ENCODE results near the gene ZNRF3. TPM values are rescaled to one million over a fixed set of nuclear protein-coding genes. Genes with fewer than 3 reads are reported as not detected.

Gene ZNRF3
- total RNA-seq, 2 donors from 2014 or later = 6.2 to 7.0 TPM

- intact Hi-C loops (cut with DNase I, micrococcal nuclease) = no loop called here
- ATAC-seq (no peak), DNase-seq (no peak)
Observed at GRCh38 chr22:28967163-28967665, 83.8 kb downstream of the ZNRF3 start.

GRCh38 chr22:28967969-28968368 lies 84.6 kb downstream of the ZNRF3 start:
- DNase-seq = no peak
- no peak for ATAC-seq
- intact Hi-C loops (cut with DNase I, micrococcal nuclease) = no loop called here

GRCh38 chr22:28969401-28970168 lies 86.2 kb downstream of the ZNRF3 start:
- peak; percentile 19 for ATAC-seq
- DNase-seq = no peak
- intact Hi-C loops (cut with DNase I, micrococcal nuclease) = no loop called here

DNA sequence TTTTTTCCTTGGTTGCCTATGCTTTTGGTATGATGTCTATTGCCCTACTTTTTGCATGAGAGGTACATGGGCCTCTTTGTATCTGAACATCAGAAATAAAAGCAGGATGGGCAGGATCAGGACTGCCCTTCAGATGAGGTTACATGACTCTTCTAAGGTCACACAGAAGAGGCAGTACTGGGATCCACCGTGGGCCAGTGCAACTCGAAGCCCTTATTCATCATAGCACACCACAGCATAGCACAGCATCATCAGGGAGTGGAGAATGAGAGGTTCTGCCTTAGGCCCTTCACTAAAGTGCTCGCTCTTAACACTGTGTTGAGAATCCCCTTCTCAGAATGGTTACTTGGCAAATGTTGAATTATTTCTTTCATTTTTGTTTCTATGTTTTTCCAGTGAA lies 90.0 kb downstream of the ZNRF3 start:
- DNase-seq = no peak
- intact Hi-C loops (cut with DNase I, micrococcal nuclease) = no loop called here
- no peak for ATAC-seq

DNA sequence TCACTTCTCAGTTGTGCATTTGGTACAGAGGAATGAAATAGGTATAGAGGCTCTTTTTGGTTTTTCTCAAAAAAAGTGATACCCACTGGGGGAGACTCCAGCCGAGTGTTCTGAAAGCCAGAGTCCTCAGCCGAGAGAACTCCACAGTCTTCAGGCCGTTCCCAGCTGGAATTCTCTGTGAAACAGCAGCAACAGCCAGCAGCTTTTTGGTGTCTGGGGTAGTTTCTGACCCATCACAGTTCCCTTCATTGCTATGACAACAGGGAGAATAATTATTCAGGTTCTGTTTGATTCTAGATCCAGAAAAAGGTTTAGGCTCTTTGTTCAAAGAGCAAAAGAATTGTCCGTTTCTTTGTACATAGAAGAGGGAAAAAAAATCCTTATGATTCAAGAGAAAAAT lies 93.7 kb downstream of the ZNRF3 start:
- ATAC-seq (no peak), DNase-seq (no peak)
- intact Hi-C loops (cut with DNase I, micrococcal nuclease) = no loop called here

- intact Hi-C loops (cut with DNase I, micrococcal nuclease) = no loop called here
- ATAC-seq (peak; percentile 53), DNase-seq (no peak)
Observed at GRCh38 chr22:28977481-28977971, 94.2 kb downstream of the ZNRF3 start.

DNA sequence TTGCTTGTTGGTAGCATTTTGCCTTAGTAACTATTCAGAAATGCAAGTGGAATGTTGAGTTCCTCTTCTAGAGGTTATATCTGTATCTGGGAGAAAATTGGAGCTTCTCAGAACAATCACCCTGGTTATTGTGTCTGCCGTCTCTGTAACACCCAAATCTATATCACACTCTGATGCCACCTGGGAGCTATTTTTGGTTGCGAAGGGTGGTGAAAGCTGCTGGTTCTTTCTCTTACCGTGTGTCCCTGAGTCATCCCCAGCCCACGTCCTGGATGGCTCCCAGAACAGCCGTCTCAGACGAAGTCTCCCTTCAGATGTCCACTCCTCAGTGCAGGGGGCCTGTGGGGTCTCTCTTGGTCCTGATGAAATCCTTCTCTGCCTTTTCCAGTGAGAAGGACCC lies 94.8 kb downstream of the ZNRF3 start:
- intact Hi-C loops (cut with DNase I, micrococcal nuclease) = no loop called here
- no peak for DNase-seq
- ATAC-seq = no peak

DNA sequence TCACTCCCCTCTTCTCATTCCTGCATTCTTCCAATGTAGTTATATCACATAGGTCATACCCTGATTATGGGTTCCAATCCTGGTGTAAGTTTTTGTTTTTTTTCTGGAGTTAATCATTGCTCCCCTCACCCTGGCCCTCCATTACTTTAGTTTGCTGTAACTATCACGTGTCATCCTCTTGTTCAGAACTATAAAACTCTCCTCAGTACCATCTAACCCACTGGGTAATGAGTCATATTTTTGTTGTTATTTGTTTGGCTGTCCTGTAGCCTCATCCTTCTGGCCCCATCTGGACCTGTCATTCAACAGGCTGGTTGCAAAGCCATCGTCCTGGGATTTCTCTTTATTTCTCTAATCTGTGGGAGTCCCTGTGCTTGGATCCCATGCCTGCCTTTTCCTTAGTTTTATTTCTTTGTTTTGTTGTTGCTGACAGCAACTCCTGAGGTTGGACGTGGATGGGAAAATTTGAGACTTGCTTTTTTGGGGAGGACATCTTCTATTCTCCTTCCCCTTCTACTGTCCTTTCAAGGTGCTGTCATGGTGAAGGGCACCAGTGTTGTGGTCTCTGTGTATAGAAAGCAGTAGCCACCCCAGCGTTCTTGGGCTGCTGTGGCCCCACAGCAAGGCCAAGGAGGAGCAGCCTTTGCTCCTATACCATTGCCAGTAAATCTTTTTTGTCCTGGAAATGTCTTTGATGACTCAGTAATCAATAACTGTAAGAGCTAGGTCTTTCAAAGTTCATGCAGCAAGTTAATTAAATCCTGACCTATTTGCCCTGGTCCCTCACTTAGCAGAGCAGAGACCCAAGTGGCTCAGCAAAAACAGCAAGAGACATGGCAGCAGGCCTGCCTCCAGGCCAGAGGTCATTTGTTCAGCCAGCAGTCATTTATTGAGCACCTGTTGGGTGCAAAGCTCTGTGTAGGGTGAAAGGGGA lies 95.8 kb downstream of the ZNRF3 start:
- intact Hi-C loops (cut with DNase I, micrococcal nuclease) = no loop called here
- ATAC-seq (no peak), DNase-seq (no peak)

DNA sequence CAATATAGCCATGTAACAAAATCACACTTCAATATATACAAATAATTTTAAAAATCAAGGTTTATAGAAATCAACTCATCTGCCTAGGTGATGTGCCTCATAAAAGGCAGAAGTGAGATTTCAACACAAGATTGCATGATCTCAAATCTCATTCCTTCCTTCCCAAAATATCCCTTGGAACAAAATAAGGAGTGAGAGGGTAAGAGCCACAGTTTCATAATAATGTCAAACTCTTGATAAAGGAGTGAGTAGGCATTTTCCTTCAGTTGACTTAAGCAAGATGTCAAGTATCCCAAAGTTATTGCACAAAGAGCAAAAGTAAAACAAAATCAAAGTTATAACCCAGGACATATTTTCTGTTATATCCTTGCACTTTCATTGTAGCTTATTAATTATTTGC lies 97.0 kb downstream of the ZNRF3 start:
- ATAC-seq (no peak), DNase-seq (no peak)
- intact Hi-C loops (cut with DNase I, micrococcal nuclease) = no loop called here

GRCh38 chr22:28981818-28982499 lies 98.6 kb downstream of the ZNRF3 start:
- no peak for DNase-seq
- no peak for ATAC-seq
- intact Hi-C loops (cut with DNase I, micrococcal nuclease) = no loop called here

DNA sequence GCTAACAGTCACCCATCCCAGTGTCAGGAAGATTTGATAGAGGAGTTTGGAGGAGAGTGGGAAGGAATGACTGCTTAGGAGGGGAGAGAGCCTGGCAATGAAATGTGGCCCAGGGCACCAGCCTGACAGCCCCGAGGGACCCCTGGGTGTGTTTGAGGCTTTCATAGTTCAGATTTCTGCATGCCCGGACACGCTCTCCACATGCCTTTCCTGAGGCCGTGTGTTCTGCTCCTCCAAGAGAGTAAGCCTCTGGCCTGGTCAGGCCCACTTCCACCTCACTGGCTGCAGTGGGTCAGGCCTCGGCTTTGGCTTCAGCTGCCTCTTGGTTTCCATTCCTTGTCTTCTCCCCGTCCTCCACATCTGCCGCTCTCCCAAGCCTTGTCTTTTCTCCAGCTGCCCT lies 99.8 kb downstream of the ZNRF3 start:
- ATAC-seq (no peak), DNase-seq (no peak)
- intact Hi-C loops (cut with DNase I, micrococcal nuclease) = no loop called here

GRCh38 chr22:28983788-28984441 lies 100.5 kb downstream of the ZNRF3 start:
- ATAC-seq = no peak
- intact Hi-C loops (cut with DNase I, micrococcal nuclease) = no loop called here

DNA sequence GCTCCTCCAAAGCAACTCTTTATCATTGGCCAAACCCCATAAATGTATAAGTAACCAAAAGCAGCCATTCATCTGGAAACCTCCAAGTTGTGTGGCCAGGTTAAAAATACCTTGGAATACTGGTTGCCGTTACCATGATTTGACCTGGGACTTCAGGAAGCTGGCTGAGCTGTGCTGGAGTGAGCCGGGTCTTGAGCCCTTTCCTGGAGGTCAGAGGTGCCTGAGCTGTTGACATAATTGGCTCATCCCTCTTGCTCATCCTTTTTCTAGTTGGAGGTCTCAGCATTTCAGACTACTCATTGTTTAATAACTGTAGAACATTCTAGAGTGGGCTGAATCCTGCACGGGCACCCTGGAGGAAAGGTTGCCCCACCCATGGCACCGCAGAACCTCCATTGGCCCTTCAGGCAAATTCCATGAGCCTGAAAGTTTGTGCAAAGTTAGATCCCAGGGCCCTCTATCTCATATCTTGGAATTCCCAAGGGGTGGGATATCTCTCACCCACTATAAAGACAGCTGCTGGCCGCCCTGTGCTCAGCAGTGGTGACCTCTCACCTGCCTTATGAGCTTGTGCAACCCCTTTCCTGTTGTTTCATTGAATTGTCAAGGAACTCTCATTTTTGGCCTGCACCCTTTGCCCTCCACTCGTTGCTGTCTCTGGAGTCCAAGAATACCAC lies 101.2 kb downstream of the ZNRF3 start:
- DNase-seq = no peak
- intact Hi-C loops (cut with DNase I, micrococcal nuclease) = no loop called here
- no peak for ATAC-seq

More at GRCh38 chr22:28983788-28984441, 100.5 kb downstream of the ZNRF3 start:
- DNase-seq = no peak

- no peak for ATAC-seq
- intact Hi-C loops (cut with DNase I, micrococcal nuclease) = no loop called here
- no peak for DNase-seq
Observed at GRCh38 chr22:28985581-28986290, 102.4 kb downstream of the ZNRF3 start.

DNA sequence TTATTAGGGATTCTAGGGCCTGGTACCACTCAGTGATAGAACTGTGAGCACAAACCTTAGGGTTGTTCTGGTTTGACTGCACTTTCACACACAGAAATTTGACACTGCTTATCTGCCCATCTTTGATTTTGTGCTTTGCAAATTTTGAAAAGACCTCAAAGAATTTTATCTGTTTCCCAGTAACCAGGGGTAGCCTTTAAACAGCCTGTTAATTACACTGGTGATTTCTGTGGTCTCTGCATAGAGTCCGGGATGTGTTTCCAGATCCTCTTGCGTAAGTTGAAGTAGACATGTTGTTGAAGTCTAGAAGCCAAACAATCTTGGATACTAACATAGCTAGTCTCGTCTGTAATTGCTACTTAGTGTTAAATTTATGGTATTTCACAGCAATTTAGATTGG lies 103.0 kb downstream of the ZNRF3 start:
- intact Hi-C loops (cut with DNase I, micrococcal nuclease) = no loop called here
- no peak for ATAC-seq
- DNase-seq = no peak

- intact Hi-C loops (cut with DNase I, micrococcal nuclease) = no loop called here
- no peak for DNase-seq
Observed at GRCh38 chr22:28988457-28988856, 105.1 kb downstream of the ZNRF3 start.

DNA sequence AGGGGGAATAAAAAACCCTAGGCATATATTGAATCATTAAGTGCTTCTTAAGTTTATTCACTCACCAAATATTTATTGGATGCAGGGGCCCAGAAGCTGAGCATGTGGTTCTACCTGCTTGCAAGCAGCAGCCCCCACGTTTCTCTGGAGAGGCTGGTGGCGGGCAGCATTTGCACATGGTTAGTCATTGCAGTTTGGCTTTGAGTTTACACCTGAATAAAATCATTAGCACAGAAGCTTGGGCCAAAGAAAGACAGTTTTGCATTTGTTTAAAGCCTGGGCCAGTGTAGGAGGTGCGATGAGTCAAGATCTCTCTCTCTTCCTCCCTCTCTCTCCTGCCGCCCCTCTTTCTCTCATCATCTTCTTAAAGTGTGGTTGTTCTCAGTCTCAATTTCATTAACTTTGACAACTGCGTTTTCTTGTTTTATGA lies 105.7 kb downstream of the ZNRF3 start:
- DNase-seq (no peak), ATAC-seq (no peak)
- intact Hi-C loops (cut with DNase I, micrococcal nuclease) = no loop called here

More at GRCh38 chr22:28988457-28988856, 105.1 kb downstream of the ZNRF3 start:
- ATAC-seq = no peak

Data from left colon (tissue), 2 donors.